OCI-LY7 (cell line): Measurements from ENCODE around the gene GPR132.

Source experiments
- CTCF ChIP-seq: fragments of 200-600 bp; sonication (generic); conservative IDR thresholded peaks from 2 replicates; pipeline ENCODE4 v1.5.1; 2014; ENCODE audit warnings: mild to moderate bottlenecking, antibody characterized with exemption, low read length, moderate library complexity, mixed read lengths
- EZH2phosphoT487 ChIP-seq: fragments of 200-600 bp; sonication (generic); IDR thresholded peaks from 2 replicates; pipeline ENCODE4 v1.6.1; 2018; ENCODE audit warnings: low read depth, borderline replicate concordance, mild to moderate bottlenecking, mixed run types, antibody characterized with exemption, low read length, moderate library complexity, mixed read lengths

GRCh38 chr14:105089746-105090492 lies 24.7 kb upstream of the GPR132 start:
- TF ChIP-seq CTCF (no peak), EZH2phosphoT487 (no peak)
